Embryonic facial prominence (tissue), 1 donor: Measurements from ENCODE around the gene TAX1BP1.

Source experiments
- DNase-seq: peaks from one replicate; pipeline ENCODE4 v3.0.0-alpha.2; 2016; ENCODE audit errors: extremely low spot score

TAX1BP1 gene

DNA sequence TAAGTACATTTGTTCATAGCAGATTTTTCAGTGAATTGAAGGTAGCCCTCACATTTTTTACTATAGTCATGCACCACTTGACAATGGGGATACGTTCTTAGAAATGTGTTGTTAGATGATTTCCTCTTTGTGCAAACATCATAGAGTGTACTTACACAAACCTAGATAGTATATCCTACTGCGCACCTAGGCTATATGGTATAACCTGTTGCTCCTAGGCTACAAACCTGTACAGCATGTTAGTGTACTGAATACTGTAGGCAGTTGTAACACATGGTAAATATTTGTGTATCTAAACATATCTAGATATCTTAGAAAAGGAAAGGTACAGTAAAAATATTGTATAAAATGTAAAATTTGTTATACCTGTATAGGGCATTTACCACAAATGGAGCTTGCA lies 41.2 kb downstream of the TAX1BP1 start:
- no peak for DNase-seq

DNA sequence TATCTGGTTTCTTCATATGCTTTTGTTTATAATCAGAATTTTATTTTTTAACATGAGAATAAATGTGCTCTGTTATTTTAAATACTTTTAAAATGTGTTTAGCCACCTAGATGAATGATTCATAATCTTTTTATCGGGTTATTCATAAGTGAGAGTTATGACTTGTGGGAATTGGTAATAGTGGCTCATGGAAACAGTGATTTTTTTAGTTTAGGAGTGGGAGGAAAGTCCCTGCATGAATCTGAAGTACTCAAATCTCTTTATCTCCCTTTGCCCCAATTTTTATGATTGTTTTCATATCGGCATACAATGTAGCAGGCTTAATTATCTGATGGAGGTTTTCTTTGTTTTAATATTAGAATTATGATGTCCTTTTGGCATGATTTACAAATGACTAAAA lies 42.9 kb downstream of the TAX1BP1 start:
- DNase-seq: no peak

DNA sequence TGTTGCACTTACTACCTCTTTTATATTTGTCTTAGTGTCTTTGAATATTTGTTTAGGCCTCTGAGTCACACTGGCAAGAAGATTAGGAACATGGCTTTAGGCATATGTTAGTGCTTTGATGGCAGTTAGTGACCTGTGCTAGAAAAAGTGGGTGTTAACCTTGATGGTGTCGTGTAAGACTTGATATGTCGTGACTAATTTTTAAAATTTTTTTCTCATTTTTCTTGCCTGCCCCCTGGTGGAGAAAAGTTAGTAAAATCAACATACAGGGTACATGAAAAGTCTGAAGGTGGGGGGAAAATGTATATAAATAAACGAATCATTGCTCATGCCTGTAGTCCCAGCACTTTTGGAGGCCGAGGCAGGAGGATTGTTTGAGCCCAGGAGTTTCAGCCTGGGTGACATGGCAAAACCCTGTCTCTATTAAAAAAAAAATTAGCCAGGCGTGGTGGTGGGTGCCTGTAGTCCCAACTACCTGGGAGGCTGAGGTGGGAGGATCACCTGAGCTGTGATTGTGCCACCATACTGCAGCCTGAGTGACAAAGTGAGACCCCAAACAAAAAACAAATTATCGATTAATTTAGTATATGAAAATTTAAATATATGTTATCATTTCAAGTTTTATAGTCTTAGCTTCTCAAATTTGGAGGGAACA lies 44.6 kb downstream of the TAX1BP1 start:
- DNase-seq: no peak

DNA sequence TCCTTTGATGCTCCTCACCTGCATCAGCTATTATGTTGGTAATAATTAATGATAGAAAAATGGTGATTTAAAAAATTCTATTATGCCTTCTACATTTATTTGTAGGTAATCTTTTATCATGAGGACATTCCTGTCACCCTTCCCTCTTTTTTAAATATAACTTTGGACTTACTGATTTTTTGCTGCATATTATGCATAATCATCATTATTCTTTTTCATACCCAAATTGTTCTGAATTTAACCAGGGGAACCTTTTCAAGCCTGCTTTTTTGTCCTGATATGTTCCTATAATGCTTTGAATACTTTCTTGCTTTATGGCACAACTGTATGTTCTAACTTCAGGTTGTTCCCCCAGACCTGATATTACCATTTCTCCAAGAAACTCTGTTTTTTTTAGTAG lies 48.5 kb downstream of the TAX1BP1 start:
- DNase-seq: no peak

DNA sequence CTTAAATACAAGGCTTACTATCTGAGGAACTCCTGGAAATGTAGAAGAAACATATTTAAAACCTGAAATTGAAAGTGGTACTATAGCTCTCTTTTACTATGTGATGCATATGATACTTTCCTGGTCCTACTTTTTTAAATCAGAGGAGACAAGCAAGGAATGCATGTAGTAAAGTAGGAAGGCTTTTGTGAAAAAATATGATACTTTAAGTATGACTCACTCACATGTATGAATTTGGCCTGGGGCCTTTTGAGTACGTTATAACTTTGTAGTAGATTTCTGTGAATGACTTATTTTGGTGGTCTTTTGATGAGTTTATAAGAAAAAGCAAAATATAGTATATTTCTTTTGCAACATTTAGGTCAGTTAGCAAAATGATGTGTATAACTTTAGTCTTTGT lies 53.8 kb downstream of the TAX1BP1 start:
- DNase-seq: no peak

DNA sequence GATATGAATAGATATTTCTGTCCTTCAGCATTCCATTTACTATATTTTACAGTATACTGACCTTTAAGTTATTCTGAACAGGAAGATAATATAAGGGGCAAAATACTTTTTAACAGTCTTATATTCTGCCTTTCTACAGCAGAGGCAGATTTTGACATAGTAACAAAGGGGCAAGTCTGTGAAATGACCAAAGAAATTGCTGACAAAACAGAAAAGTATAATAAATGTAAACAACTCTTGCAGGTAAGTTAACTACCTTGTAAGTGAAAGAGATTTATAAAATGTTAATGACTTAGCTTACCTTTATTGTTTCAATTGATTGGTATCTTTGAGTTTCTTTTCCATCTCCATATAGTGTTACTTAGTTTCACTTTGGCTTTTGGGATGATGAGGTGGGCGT lies 56.0 kb downstream of the TAX1BP1 start:
- no peak for DNase-seq

DNA sequence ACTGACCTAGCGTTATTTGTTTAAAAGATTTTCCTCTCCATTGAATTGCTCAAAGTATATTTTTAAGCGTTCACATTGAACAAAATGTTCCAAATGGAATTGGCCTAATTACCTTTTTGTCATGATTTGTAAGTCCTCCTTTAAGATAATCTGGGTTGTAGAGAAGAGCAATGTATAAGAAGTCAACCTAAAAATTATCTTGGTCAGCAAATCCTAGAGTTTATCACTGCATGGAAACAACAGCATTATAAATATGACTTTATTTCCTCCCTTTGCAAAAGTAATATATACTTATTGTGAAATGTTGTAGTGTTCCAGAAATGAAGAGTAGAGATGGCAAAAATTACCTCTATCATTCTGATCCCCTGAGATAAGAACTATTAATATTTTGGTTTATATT lies 59.2 kb downstream of the TAX1BP1 start:
- DNase-seq: no peak

DNA sequence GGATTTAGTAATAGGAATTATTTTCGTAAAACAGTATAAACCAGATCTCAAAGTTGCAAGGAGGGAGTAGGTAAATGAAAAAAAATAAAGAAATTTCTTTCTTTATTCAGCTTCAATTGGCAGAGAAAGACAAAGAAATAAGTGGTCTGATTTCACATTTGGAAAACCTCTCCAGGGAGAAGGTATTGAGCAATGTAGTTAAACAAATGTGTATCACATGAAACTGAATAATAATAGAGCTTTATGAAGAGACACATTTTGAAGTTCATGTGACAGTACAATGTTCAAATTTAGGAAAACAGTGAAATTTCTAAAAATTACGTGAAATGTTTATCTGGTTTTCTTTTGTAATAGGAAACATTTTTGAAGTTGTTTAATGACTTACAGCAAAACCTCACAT lies 63.0 kb downstream of the TAX1BP1 start:
- no peak for DNase-seq

DNA sequence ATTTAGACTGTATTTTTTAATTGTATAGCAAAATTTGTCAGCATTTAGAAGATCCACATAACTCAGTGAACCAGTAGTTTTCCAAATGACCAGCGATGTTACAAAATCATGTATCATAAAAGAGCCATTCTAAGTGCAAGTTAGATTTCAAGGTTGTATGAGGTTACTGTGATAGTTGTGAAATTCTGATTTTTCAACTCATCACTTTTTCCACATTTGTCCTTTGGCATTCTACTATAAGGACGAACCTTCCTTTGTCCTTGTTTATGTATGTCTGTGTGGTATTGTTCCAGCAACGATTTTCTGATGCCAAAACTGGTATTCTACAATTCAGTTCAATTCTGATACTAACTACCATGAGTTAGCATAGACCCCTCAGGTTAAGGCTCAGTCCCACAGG lies 64.2 kb downstream of the TAX1BP1 start:
- no peak for DNase-seq

DNA sequence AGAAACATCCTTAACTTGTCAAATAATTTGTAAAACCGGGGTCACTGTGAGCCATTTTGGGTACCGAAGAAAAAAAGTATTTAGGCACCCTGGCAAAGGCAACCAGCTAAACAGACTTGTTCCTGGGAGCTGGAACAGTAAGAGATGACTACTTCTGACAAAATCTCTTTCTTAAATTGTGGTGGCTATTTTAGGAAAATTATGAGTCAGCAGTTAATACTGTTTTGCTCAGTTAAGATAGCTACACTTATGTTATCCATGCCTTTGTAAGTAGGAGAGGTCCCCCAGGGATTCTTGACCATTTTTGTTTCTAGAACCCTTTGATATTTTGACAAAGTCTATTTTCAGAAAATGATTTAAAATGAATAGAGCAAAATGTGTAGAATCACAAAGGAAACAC lies 68.7 kb downstream of the TAX1BP1 start:
- DNase-seq: no peak

DNA sequence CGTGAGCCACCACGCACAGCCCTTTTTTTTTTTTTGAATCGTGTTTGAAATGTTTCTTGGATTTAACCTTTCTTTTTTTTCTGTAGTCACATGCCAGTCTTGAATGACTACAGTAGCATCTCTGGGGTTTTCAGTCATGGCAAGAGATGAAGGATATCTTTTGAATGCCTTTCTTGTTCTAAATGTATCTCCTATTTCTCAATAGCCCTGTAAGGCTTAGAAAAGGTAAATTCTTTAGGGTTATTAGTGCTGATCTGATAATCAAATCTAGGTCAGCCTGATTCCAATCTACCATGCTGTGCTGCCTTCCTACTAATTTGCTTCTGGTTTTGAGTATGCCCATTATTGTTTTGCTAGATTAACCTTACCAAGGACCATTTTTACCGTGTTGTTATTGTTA lies 70.2 kb downstream of the TAX1BP1 start:
- DNase-seq: no peak

DNA sequence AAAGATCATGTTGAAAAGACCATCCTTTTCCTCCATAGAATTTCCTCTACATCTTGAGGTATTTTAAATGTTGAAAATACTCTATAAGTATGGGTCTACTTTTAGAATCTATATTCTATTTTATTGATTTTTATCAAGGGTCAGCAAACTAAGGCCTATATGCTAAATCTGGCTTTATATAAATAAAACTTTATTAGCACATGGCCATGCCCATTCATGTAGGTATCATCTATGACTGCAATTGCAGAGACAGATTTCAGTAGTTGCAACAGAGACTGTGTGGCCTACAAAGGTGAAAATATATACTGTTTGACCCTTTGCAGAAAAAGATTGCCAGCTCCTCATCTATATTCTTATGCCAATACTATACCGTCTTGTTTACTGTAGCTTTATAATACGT lies 72.7 kb downstream of the TAX1BP1 start:
- no peak for DNase-seq

DNA sequence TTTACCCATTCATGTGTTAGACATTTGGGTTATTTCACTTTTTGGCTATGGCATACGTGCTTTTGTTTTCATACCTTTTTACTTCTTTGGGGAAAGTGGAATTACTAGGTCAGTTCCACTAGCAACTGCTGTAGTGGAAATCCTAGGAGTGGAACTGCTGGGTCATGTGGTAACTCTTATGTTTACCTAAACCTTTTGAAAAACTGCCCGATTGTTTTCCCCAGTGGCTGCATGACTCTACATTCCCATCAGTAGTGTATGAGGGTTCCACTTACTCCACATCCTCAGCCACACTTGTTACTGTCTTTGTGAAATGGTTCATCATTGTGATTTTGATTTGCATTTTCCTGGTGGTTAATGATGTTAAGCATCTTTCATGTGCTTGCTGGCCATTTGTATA lies 82.3 kb downstream of the TAX1BP1 start:
- no peak for DNase-seq

DNA sequence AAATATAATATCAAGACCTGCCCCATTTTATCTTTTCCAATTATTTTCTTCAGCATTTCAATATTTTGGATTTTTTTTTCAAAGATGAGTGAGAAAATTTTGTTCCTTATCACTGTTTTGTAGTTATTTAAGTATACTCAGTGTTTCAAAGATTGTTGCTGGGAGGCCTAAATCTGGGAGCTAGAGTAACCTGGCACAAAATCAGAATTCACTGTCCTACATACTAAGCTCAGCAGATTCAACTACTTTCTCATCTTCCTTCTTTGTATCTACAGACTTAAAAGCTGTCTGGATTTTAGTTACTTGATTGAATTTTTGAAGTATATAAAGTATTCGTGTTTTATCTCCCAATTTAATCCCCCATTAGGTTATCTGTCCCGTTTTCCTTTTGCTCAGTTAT lies 85.9 kb downstream of the TAX1BP1 start:
- DNase-seq: no peak

DNA sequence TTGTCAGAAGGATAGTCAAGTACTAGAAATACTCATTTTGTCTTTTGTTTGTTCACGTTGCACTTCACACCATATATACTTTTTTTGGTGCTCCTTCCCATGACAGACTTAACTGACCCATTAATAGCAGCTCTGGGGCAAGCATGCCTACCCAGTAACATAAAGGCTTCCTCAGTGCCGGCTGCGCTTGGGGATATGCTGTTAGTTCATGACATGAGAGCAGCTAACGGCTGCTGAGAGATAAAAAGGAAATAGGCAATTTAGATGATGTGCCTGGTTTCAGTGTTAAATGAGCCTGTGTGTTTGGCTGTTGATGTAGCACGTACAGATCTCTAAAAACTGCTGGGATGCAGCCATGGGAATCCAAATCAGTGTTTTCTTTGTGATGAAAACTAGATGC lies 86.4 kb downstream of the TAX1BP1 start:
- no peak for DNase-seq

DNA sequence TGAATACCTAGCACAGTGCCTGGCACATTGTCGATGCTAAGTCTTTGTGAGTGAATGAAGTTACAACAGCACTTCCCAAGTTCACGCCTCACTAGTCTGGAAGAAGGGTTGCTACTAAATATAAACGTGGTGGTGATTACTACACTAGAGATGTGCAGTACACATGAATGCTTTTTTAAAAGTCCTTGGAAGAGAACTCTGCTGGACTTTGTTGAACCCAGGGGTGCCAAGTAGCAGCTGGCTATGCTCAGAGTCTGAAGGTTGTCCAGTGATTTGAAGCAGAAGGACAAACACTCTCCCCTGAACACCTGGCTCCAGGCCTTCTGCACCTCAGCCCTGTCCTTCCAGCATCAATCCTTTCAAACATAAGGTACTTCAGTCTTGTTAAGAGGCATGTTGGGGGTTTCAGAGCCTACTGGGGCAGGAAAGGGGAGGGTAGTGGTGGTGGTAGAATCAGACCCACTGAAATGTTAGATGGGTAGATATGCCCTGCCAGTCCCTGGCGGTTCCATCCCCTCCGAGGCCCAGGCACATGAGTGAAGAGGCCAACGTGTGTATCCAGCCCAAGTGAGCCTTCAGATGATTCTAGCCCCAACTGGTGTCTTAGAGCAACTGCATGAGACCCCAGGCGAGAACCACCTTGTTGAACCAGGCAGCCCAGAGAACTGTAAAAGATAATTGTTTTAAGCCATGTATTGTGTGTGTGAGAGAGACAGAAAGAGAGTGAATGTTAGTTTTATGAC lies 94.4 kb downstream of the TAX1BP1 start:
- DNase-seq: no peak

DNA sequence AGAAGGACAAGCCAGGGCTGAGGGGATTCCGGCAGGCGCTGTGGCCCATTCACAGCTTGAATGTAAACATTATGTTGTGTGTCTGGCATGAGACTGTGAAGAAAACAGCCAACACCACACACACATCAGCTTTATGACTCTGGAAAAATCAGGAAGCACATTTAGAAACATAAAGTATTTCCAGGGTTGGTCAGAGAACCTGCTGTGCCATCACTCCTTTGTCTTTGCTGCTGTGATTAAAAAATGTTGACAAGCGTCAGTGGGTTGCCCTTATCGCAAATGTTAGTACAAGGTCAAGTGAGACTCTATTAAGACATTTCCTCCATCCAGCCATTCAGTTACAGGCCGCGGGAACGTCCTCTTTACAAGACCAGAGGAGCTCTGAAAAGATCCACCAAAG lies 95.4 kb downstream of the TAX1BP1 start:
- no peak for DNase-seq

DNA sequence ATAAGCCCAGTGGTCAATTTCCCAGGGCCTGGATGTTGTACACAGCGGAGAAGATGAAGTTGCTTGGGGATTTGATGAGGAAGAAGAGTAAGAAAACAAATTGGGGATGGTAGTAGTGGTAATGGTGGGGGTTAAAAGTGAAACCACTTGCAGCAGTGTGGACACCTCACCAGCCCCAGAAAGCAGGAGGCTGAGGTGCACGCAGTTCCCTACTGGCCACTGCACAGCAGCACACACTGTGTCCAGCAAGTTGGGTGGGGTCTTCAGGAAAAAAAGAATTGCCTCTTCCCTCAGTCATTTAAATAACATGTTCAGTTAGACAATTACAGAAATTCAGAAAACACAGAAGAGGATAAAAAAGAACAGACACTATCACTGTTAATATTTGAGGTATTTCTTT lies 96.6 kb downstream of the TAX1BP1 start:
- DNase-seq: no peak

DNA sequence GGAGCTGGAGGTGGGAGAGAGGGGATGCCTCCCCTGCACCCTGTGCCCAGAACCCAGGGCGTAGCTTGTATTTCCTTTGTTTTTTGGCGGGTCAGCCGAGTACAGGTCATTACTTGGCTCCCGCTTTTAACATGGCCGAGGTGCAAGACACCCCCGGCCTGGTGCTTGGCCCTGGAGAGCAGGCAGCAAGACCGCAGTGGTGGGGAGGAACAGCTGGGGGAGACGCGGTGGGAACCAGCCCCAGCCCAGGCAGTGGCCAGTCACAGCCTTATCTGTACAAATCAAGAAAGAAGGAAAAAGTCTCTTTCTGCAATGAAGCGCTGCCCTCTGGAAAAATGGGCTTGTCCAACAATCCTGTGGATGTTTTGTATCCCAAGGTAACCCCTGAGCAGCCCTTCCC lies 99.1 kb downstream of the TAX1BP1 start:
- no peak for DNase-seq

DNA sequence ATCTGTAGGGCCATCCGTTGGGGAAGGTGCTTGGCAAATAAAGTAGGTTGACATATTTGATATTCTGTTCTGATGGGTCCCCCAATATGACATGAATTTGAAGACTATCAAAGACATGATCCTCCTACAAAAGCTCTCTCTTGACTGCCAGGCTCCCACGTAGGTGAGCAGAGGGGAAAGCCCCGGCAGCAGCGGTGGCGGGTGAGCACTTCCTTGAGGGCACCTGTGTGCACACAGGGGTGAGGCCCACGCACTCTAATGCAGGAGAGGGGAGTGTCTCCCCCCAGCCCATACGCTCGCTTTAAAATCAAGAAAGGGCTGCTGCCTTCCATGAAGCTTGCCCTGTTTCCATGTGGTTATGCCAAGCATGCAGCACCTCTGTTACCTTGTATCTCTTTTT lies 100.4 kb downstream of the TAX1BP1 start:
- no peak for DNase-seq

DNA sequence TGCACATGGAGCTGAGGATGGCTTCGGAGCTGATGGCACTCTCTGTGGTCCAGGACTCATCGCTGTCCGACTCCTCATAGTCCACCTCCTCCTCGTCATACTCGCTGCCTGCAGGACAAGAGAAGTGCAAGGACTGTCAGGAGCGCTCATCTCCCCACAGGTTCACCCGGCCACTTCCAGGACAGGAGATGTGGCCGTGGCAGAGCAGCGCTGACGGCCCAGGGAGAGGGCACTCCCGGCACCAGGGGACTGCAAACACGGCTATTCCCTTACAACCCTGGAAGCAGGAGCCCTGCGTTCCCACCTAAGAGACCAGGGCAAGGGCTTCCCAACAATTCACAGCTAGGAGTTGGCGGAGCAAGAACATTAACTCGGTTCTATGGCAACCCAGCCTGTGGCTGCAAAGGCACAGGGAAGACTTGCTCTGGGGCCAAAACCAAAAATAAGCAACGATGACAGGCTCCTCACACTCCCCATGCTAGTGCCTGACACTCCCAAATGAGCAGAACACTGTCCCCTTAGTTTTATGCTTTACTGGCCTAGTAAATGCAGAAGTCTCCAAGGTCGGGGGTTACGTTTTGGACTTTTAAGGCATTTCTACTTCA lies 100.9 kb downstream of the TAX1BP1 start:
- no peak for DNase-seq

DNA sequence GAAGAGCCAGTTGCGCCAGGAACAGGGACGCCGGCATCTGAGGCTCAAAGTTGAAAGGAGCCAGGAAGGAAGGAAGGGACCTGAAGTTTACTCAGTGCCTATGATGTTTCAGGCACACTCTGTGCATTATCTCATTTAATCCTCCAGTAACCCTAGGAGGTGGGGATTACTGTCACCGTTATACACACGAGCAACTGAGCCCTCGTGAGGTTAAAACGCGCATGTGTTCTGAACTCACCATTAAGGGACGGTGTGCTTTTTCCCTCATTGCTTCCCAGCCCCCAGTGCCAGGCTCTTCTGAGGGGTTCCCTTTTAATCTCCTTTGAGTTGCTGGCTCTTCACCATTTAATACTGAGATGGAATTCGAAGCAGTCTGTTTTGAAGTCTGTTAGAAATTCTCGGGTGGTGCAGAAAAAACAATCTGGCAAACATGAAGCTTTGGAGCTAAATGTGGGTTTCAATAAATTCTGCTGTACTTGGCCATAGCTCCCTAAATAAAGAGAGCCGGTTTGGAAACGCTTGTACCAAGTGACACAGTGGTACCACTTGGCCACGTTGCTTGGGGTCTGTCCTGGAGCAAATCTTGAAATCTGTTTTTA lies 102.2 kb downstream of the TAX1BP1 start:
- peak; percentile 14 for DNase-seq

DNA sequence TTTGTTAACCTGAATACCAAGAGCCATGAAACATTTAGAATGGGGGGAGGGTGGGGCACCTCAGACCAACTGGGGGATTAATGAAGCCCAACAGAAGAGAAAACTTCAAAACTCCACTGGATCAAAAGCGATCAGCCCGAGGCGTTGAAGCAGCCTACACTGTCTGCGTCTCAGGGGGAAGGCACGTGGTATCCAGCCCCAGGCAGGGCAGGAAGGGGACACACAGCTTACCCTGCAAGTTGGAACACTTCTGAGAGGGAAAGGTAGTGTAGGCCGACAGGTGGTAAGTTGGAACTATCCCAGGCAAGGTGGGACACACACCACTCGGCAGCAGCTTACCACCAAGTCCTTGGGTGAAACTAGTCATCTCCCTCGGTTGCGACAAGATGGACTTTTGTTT lies 102.9 kb downstream of the TAX1BP1 start:
- no peak for DNase-seq
